ENCODE measurements around the gene NID1. TPM values are rescaled to one million over a fixed set of nuclear protein-coding genes. Genes with fewer than 3 reads are reported as not detected.

NID1 gene
- polyA plus RNA-seq, 1 donor from 2014 or later: 0.04 TPM

DNA sequence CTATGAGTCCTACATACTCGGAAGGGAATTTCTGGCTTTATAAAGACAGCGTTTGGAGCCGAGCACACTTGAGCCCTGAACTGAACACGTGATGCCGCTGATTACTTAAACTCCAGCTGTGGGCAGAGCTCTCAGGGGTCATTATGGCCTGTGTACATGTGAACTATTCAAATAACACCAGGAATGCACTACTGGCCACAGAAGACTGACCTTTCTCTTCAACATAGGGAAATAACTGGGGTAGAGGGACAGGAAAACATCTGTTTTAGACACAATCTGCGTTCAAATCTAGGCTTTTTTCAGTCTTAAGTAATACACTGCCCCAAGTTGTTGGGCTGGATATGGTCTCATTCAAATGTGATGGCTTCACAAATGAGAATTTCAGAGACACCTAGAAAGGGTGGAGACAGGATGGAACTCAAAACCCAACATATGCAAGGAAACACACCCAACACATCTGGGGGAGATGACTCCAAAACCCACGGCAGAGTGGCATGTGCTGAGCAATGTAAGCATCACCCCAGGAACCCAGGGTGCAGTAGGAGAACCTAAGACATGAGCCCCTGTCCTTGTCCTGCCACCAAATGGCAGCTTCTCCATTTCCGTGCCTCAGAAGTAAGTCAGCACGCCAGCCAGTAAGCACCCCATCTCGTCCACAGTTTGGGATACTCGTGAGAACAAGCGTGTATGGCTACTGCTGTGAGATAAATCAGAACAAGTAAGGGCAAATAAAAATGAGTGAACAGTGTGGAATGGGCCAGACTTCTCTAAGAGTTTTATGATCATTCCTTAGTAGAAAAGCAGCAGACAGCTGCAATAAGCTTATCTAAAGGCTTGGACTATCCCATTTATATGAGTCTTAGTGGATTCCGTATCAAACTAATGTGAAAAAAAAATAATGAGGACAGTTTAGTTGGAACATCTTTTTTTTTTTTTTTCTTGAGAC is 24.9 kb downstream of the NID1 start:
- Histone ChIP-seq H3F3A (ENCODE audit: insufficient read depth, low read length, poor library complexity, severe bottlenecking) (no peaks in the 10 kb centered on the region), H3K9ac (ENCODE audit: low read length) (no peak overlapping the region), H3K4me2 (ENCODE audit: low read length) (no peak overlapping the region), H3K27ac (ENCODE audit: low read length) (no peak overlapping the region), H3K27me3 (ENCODE audit: insufficient read depth, low read depth, low read length) (no peaks in the 10 kb centered on the region), H3K9me3 (ENCODE audit: low read length) (no peaks in the 10 kb centered on the region), H3K79me2 (replicated peaks; ENCODE audit: insufficient read depth, low read length) (no peaks in the 10 kb centered on the region), H3K36me3 (ENCODE audit: insufficient read depth, low read length) (no peaks in the 10 kb centered on the region), H3K9me2 (ENCODE audit: insufficient read depth, low read length) (no peaks in the 10 kb centered on the region), H4K20me1 (ENCODE audit: insufficient read depth) (no peaks in the 10 kb centered on the region), H3K4me3 (ENCODE audit: low read length) (no peak overlapping the region), H2AFZ (ENCODE audit: low read depth, low read length) (no peak overlapping the region)
- TF ChIP-seq EP300 (conservative IDR thresholded peaks at IDR 0.05; ENCODE audit: poor library complexity, severe bottlenecking) (no peak), REST (IDR thresholded peaks at IDR 0.05; ENCODE audit: borderline replicate concordance) (no peak), MXI1 (conservative IDR thresholded peaks at IDR 0.05; ENCODE audit: poor library complexity, severe bottlenecking) (no peak)
- TF ChIP-seq, protein P1, sequence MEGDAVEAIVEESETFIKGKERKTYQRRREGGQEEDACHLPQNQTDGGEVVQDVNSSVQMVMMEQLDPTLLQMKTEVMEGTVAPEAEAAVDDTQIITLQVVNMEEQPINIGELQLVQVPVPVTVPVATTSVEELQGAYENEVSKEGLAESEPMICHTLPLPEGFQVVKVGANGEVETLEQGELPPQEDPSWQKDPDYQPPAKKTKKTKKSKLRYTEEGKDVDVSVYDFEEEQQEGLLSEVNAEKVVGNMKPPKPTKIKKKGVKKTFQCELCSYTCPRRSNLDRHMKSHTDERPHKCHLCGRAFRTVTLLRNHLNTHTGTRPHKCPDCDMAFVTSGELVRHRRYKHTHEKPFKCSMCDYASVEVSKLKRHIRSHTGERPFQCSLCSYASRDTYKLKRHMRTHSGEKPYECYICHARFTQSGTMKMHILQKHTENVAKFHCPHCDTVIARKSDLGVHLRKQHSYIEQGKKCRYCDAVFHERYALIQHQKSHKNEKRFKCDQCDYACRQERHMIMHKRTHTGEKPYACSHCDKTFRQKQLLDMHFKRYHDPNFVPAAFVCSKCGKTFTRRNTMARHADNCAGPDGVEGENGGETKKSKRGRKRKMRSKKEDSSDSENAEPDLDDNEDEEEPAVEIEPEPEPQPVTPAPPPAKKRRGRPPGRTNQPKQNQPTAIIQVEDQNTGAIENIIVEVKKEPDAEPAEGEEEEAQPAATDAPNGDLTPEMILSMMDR (IDR thresholded peaks at IDR 0.05; ENCODE audit: poor library complexity, severe bottlenecking): no peak

DNA sequence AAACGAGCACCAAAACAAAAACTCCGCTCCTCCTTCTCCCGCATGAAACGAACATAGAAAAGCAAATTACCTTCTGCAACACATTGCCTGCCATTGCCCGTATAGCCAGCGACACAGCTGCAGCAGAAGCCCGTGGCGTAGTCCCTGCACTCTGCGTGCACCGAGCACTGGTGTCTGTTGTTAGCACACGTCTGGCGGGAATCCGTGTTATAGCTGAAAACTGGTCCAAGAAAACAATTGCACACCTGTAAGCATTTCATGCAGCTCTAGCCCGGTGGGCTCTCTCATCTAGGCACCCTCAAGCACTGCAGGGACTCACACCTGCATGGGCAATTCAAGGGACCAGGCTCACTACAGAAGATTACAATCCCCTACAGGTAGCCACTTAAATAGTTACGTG is 26.9 kb downstream of the NID1 start:
- no peak overlapping the region for H3K4me3 ChIP-seq (ENCODE audit: low read length)
- H3F3A ChIP-seq (ENCODE audit: insufficient read depth, low read length, poor library complexity, severe bottlenecking): no peaks in the 10 kb centered on the region
- H2AFZ ChIP-seq (ENCODE audit: low read depth, low read length): no peak overlapping the region
- no peak overlapping the region for H3K4me2 ChIP-seq (ENCODE audit: low read length)
- no peak overlapping the region for H3K27ac ChIP-seq (ENCODE audit: low read length)
- no peaks in the 10 kb centered on the region for H3K9me2 ChIP-seq (ENCODE audit: insufficient read depth, low read length)
- H3K9me3 ChIP-seq (ENCODE audit: low read length): no peaks in the 10 kb centered on the region
- TF ChIP-seq MXI1 (conservative IDR thresholded peaks at IDR 0.05; ENCODE audit: poor library complexity, severe bottlenecking): no peak
- no peak for TF ChIP-seq EP300 (conservative IDR thresholded peaks at IDR 0.05; ENCODE audit: poor library complexity, severe bottlenecking)
- no peak for TF ChIP-seq SMC3 (conservative IDR thresholded peaks at IDR 0.05; ENCODE audit: poor library complexity)
- no peak for TF ChIP-seq TAF1 (IDR thresholded peaks at IDR 0.05; ENCODE audit: low read depth)
- no peak for TF ChIP-seq REST (IDR thresholded peaks at IDR 0.05; ENCODE audit: borderline replicate concordance)
- TF ChIP-seq, protein P1 (IDR thresholded peaks at IDR 0.05; ENCODE audit: poor library complexity, severe bottlenecking): no peak
- TF ChIP-seq POLR2AphosphoS5 (IDR thresholded peaks at IDR 0.05): no peak
- no peak for TF ChIP-seq EZH2 (IDR thresholded peaks at IDR 0.05; ENCODE audit: borderline replicate concordance, insufficient read depth, low read length, poor library complexity, severe bottlenecking)
- no peak for TF ChIP-seq RAD21 (conservative IDR thresholded peaks at IDR 0.05)
- no peaks in the 10 kb centered on the region for H3K79me2 ChIP-seq (replicated peaks; ENCODE audit: insufficient read depth, low read length)
- H3K36me3 ChIP-seq (ENCODE audit: insufficient read depth, low read length): no peaks in the 10 kb centered on the region
- H3K27me3 ChIP-seq (ENCODE audit: insufficient read depth, low read depth, low read length): no peaks in the 10 kb centered on the region
- no peaks in the 10 kb centered on the region for H4K20me1 ChIP-seq (ENCODE audit: insufficient read depth)
- no peak overlapping the region for H3K9ac ChIP-seq (ENCODE audit: low read length)
